Iris pigment epithelial cell (primary cell): Measurements from ENCODE around the gene BCR.

ENCODE experiments used
- DNase-seq: peaks from one replicate; pipeline ENCODE4 v3.0.0-alpha.2; 2011; ENCODE audit warnings: low read depth

BCR gene

DNA sequence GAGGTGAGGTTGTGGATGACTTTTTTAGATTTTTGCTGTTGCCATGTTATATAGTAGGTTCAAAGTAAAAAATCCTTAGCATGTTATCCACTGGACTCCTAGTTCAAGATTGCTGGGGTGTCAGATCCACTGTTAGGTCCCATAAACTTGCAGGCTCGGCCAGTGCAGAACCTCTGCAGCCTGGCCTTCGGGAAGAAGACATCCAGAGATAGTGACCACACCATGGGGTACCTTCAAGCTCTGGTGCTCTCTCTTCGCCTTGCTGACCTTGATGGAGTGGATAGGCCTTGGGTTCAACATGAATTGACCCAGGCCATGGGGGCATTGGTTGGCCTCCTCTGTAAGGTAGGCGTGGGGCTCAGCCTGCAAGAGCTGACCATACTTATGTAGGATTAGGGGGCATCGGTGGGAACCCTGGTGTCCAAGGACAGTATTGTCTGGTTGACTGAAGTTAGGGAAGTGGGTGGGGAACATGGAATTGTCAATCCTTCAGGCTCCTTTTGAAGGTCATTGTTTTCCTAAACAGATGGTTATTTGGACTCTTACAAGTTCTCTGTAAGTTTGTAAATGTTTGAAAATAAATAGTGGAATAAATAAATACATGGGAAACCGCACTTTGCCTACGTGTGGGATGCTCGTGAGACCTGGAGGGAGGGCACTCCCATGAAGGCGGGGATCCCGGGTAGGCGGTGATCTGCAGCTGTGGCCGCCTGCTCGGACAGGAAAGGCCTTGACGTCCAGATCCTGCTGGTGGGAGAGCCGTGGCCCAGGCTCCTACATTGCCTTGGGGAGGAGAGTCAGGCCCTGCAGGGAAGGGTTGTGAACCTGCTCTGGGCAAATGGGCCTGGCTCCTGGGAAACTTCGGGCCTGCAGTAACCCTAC, 37.1 kb downstream of the BCR start:
- no peak for DNase-seq

DNA sequence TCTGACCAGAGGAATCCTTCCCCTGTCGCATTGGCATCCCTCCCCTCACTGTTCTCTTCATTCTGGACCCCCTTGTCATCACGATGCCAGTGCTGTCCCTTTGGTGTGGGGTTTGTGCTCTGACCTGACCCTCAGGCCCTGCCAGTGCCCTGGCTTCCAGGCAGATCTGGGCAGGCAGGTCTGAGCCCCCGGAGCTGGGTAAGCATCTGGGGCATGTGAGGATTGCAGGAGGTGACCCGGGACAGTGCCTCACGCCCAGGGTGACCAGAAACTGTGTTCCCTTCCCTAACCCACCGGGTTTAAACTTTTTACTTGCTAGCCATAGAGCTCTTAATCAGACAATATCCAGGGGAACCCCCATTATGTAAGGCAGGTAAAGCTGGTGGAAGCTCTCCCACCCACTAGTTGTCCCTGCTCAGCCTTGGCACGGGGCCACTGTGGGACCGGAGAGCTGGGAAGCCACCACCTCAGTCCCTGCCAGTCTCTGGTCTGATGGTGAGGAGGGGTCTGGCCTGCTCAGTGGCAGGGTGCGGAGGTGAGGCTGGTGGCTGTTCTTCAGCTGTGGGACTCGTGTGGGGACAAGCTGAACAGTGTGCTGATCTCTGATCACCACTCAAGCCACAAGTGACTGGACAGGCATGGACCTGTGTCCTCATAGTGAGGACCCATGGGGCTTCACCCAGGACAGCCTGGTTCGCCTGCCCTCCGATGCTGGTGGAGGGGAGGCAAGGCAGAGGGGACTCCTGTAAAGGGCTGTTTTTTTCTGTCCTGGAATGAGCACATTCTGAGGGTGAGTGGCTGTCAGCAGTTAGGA, 38.0 kb downstream of the BCR start:
- no peak for DNase-seq

DNA sequence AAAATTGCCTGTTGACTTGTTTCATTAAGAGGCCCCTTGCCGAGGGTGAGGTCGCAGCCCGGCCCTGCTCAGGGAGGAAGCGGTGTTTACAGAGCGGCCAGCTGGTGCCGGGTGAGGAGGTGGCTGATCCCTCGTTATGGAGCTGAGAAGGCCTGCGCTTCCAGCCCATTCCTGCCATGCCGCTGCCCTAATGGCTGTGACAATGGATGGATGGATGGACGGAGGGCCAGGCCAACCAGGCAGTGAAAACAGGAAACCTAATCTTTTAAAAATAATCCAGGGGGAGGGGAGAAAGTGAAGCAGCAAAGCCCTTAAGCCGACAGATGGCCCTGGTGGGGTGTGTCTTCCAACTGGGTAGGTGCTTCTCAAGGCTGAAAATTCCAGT, 38.5 kb downstream of the BCR start:
- DNase-seq, result peak; percentile 81

DNA sequence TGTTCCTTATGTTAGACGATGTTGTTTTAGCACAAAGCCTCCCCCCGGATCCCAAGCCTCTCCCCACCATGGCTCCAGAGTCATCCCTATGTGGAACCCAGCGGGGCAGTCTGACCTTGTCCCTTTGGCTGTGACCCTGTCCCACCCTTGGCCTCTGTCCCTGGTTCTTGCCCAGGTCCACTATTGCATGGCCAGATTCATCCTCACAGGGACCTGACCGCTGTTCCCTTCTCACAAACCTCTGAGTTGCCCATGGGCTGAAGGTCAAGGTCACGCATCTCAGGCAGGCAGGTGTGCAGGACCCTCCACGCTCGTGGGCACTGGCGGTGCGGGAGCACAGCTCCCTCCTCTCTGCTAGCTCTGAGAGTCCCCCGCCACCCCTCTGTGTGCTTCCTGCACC, 39.0 kb downstream of the BCR start:
- DNase-seq, result no peak

DNA sequence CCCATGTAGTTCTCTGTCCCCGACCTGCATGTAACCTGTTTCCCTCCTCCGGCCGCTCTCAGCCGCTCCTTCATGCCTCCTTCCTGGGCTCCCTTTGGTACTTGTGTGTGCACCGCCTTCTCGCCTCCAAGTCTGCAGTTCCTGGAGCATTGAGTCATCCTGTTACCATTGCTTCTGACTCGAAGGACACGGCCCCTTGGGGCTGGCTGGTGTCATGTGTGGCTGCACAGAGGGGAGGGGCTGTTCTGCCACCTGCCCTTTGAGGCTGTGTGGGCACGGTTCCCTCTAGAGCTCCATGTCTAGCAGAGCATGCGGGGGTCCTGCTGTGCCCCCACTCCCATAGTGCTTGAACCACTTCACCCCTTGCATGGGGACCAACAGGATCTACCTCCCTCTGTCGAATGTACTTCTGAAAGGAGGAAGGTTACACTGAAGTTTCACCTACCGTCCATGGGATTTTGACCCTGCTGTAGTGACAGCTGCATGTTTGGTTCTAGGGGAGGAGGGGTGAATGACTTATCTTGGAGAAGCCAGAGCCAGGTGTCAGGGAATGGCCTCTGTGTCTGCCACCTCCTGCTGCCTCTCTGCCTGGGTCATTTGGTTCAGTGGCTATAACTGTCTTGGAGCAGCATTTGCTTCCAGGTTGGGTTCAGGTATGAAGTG, 39.6 kb downstream of the BCR start:
- DNase-seq, result peak; percentile 82

DNA sequence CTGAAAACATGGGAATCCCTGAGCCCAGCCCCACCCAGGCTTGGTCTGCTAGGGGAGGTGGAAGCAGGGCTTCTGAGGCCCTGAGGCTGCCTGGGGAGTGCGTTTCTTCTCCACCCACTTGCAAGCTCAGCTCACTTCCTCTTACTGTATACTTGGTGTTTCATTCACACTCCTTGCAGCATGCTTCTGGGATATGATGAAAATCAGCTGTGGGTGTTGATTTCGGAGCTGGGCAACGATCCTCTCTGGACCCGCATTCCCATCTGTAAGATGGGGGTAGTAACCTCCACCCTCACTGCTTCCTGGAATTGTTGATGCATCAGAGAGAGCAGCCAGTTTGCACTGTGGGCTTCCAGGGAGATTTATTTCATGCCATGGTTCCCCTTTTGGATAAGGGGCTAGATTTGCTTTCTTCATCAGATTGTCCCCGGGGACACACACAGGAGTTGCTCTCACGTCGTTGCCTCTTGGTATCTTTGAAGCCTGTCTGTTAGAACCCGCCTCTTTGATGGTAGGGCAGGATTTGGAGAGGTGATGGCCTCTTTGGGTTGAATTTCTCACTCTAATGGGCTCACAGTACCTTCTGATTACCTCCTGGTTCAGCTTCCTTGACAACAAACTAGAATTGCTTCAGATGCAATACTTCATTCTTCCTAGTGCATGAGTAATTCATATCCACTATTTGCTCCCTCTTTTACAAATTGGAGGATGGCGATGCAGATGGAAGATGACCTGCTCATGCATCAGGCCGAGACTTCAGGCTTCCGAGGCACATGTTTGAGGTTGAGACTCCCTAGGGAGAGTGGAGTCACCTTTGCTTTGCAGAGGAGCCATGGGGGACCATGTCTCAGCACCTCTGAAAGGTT, 40.4 kb downstream of the BCR start:
- DNase-seq, result peak; percentile 77

DNA sequence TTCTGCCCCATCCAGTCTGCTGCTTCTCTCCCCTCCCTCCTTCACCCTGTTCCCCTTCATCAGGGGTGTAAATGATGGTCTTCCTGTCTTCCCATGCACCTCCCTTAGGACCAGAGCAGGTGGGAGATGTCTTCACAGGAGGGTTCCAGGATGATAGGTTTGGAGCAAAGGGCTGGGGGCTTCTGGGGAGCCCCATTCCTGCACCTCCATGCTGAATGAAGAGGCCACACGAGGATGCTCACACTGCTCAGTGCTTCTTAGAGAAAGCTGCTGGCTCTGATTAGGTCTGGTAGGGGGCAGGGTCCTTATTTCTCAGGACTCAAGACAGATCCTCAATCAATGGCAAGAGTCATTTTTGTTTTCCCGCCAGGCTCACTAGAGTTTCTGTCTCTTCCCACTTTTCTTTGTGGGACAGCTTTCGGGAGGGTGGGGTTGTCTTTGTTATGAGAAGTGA, 41.1 kb downstream of the BCR start:
- no peak for DNase-seq

DNA sequence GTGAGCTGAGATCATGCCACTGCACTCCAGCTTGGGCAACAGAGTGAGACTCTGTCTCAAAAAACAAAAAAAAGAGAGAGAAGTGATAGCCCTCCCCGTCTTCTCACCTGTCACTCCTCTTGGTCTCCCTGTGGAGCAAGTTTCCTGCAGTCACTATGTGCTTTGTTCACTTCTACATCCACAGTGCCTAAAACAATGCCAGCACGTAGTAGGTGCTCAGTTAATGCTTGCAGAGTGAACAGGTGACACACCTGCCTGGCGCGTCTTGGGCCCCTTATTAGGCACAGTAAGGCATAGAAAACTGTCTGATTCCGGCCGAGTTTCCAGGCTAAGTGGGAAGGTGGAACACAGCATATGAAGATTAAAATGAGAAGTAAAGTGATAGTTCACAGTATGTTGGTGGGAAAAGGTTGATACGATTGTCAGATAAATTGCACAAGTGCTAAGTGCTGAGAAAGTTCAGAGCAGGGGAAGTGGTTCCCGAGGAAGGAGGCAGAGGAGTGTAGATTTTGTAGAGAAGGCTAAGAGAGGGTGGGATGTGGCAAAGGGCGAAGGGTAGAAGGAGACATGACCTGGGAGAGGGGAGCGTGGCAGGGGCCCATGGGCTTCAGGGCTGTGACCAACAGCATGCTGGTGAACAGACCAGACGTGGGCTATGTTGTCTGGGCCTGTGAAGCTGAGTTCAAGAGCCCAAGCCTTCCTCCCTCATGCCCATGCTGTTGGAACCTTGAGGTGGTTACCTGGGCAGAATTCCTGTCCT, 41.9 kb downstream of the BCR start:
- DNase-seq, result no peak

DNA sequence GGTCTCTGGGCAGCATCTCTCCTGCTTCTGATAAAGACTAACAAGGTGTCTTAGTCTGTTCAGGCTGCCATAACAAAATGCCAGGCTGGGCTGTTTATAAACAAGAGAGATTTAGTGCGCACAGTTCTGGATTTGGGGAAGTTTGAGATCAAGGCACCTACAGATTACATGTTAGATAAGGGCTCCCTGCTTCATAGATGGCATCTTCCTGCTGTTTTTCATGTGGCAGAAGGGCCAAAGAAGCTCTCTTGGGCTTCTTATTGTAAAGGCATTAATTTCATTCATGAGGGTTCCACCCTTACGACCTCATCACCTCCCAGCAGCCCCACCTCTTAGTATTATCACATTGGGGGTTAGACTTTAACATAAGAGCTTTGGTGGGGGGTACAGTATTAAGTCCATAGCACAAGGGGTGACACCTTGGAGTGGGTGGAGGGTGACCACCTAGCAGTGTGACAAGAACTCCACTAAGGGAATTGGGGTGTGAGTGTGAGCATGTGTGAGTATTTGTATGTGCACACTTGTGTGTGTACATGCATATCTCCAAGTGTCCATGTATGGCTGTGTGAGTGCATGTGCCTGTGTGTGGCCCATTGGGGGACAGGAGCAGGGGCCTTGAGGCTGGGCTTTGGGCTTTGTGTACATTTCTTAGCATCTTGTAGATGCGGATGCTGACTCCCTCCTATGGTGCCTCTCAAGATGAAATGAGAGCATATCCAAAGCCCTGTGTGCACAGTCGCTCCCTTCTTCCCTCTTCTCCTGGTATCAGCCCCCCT, 42.7 kb downstream of the BCR start:
- no peak for DNase-seq

DNA sequence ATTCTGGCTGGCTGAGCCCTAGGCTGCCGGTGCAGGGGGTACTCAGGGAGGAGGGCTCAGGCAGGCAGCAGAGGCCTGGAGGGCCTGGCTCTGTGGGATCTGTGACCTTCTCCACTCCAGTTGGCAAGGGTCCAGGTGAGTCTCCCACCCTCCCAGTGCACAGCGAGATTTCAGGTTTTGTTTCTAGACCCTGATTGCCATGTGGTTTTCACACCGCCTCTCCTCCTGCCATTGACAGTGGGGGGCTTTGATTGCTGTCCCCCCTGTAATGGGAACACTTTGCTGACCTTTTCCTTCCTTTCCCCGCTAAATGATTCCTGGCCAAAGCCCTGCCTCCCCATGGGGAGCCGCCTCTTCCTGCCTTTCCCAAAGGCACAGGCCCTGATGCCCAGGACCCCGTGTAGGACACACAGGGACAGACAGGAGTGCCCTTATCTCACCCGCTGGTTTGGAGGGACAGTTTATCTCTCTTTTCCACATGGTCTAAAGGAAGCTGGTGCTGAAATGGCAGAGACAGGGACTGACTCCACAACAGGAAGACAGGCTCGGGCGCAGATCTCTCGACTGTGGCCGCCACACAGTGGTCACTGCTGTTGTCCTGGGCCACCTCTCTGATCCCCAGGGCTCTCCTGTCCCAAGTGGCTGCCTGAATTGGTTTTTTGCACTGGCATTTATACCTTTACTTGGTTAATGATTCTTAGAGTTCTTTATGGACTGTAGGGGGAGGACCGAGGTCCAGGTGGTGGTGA, 43.4 kb downstream of the BCR start:
- no peak for DNase-seq

DNA sequence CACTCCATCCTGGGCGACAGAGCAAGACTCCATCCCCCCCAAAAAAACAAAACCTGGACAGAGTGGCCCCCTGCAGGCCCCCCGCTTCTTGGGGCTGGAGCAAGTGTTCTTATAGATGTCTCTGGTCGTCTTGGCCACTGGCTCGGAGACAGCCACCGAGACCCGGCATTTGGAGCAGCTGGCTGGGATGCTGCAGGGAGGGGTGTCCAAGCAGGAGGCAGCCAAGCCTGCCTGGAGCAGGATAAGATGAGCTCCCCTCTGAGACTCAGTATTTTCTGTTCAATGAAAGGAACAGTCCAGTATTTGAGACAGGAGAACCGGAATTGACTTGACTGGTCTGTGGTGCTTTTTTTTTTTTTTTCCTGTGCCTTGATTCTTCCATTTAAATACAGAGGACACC, 44.5 kb downstream of the BCR start:
- no peak for DNase-seq

DNA sequence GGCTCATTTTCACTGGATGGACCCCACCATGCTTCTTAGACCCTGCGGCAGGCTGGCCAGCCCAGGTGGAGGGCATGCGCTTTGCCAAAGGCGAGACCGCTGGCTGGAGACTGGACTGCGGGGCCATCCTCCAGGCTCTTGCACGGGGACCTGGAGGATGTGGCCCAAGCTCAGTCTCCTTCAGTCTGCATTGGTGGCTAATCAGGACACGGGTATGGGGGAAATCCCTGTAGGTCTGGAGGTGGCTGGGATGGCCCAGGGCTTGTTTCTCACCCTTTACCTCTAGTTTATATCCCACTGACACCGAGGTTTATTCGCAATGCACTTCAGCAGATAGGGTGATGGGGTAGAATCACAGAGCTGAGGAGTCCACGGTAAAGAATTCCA, 45.0 kb downstream of the BCR start:
- no peak for DNase-seq

DNA sequence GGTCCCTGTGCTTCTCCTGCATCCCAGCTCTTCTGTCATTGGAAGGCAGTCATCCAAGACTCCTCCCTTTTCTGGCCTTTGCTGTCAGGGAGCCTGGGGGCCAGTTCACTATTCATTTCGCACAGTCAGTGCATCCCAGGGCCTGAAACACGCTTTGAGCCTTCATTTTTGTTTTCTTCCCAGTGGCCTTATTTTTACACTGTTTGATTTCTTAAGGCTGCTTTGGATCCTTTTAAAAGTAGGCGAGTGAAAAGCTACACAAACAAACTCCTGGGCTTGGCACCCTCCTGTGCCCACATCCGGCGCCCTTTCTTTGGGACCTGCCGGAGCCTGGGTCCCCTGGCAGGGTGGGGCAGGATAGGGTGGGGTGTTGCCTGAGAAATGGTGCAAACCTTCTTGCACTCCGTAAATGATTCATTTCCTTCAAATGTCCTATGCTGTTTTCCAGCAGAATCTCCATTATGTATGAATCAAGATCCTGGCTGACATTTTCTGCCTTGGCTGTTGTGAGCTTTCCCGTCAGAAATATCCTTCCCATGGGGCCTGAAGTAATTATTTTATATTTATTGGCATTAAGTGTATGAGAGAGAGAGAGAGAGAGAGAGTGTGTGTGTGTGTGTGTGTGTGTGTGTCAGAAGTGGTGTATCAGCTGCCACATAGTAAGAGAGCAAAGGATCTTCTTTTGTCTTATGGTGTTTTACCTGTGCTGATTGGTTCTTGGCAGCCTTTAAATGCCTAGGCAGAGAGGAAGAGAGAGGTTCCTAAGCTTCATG, 45.6 kb downstream of the BCR start:
- DNase-seq, result peak; percentile 54

DNA sequence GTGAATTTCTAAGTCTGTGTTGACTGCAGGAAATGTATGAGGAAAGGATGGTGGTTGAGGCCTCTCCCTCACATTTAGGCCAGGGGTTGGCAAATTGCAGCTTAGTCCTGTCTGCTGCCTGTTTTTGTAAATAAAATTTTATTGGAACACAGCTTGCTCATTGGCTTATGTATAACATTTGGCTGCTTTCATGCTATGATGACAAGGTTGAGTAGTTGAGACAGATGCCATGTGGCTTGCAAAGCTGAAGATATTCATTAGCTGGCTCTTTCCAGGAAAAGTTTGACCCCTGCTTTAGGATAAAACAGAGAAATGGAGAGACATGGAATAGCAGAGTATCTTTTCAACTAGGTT, 46.2 kb downstream of the BCR start:
- no peak for DNase-seq

DNA sequence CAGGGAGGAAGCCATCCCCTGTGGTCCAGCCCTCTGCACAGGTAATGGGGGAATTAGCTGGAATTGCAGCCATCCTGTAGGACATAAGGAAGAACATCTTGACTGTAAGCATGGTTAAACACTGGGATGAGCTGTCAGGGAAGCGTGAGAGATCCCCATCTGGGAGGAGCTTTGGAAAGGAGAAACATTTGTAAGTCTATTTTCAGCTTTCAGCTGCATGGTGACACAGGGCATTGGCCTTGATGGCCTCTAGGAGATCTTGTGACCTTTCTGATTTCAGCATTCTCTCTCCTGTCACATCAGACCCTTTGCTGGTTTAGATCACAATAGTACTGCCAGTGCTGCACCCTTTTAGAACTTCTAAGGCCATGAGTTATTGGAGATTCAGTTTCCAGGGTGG, 47.1 kb downstream of the BCR start:
- DNase-seq, result no peak

DNA sequence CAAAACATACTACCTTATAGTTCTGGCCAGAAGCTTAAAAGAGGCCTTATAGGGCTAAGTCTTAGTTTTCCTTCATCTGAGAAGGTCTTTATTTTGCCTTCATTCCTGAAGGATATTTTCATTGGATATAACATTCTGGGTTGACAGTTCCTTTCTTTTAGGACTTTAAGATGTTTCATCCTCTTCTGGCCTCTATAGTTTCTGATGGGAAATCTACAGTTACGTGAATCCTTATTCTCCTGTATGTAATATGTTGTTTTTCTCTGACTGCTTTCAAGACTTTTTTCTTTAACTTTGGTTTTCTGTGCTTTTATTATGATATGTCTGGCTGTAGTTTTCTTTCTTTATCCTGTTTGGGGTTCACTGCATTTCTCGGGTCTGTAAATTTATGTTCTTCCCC, 48.2 kb downstream of the BCR start:
- no peak for DNase-seq

DNA sequence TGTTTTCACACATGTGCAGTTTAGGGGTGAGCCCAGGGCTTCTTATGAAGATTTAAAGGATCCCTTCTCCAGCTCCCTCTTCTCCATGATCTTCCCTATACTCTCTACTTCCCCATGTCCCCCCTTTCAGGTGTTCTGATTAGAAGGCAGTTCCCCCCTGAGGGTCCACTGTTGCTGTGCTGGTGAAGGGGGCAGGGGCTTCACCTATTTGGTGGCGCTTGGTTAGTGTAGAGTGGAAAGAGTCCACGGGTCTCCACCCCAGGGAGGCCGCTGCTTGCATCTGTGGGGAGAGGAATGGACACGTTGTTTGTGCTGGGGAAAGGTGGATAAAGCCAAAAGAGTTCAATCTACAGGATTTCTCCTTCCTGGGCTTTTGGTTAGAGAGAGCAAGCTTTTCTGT, 49.3 kb downstream of the BCR start:
- no peak for DNase-seq

DNA sequence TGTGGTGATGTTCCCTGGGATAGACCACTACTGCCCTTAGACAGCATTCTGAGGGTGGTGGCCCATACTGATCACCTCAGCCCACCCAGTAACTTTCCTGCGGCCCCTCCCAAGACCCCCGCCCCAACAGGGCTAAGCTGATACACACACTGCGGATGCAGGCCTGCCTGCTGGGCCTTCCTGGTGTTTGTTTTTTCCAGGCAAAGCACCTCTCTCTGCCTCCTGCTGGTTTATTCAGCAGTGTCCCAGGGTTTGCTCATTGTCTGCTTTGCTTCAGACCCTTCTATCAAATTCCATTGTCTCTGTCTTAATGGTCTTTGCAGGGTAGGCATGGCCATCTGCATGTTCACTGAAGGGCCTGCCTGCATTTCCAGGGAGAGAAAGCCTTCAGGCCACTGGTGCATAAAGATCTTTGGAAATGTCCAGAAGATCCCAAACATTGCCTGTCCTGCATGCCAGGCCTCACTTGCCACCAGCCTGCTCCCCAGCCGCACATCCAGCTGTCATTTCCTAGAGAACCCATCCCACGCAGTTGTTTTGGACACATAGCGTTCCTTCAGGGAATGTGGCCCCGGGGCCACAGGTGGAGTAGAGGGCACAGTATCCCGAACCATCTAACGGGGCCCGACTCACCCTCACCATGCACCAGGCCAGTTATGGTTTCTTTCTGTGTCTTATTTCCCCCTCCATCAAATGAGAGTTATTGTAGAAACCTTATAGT, 50.2 kb downstream of the BCR start:
- no peak for DNase-seq
